PC-3 (cell line): ENCODE results near the gene RAB4B. TPM values are rescaled to one million over a fixed set of nuclear protein-coding genes. Genes with fewer than 3 reads are reported as not detected.

ENCODE experiments used
- ATAC-seq: fragments of 200-7000 bp; cut with Tn5 transposase; 2 replicates; pipeline ENCODE4 v1.9.1; 2020; ENCODE audit warnings: mild to moderate bottlenecking, moderate library complexity
- BruUV-seq: library from RNA; stranded (reverse); fragments of 400-500 nt; replicated peaks from 2 replicates; lab custom pipeline; 2021; lab: Mats Ljungman, UMichigan
- CTCF ChIA-PET: fragments of 300-600 bp; sonication (Branson Sonifier 250); formaldehyde crosslinking; loops from one replicate; lab custom pipeline; 2022; ENCODE audit warnings: antibody characterized with exemption; lab: Charles Lee
- POLR2A ChIA-PET: fragments of 300-600 bp; sonication (Branson Sonifier 250); formaldehyde crosslinking; loops from one replicate; lab custom pipeline; 2022; ENCODE audit warnings: antibody characterized with exemption; ENCODE audit not compliant: unreplicated experiment; lab: Charles Lee
- DNase-seq: peaks from one replicate; pipeline ENCODE4 v3.0.0-alpha.2; 2015
- H2AFZ ChIP-seq: fragments of 300-600 bp; sonication (generic); 2 replicates; pipeline ENCODE4 v1.6.0; 2016; ENCODE audit warnings: antibody characterized with exemption, low read length
- H3F3A ChIP-seq: fragments of 300-600 bp; sonication (generic); one replicate; pipeline ENCODE4 v1.6.0; 2017; ENCODE audit warnings: antibody characterized with exemption, low read length, control low read depth, mild to moderate bottlenecking; ENCODE audit not compliant: unreplicated experiment
- H3K27ac ChIP-seq: fragments of 300-600 bp; sonication (generic); 2 replicates; pipeline ENCODE4 v1.5.1; 2016; ENCODE audit warnings: mild to moderate bottlenecking, low read length
- H3K27me3 ChIP-seq: fragments of 300-600 bp; sonication (generic); 2 replicates; pipeline ENCODE4 v1.6.1; 2016; ENCODE audit warnings: low read length, mixed read lengths
- H3K36me3 ChIP-seq: fragments of 300-600 bp; sonication (generic); 2 replicates; pipeline ENCODE4 v1.6.1; 2016; ENCODE audit warnings: low read depth, mixed run types, low read length, mixed read lengths
- H3K4me1 ChIP-seq: fragments of 300-600 bp; sonication (generic); 2 replicates; pipeline ENCODE4 v1.5.1; 2016; ENCODE audit warnings: low read length; ENCODE audit not compliant: insufficient read depth
- H3K4me2 ChIP-seq: fragments of 300-600 bp; sonication (generic); 2 replicates; pipeline ENCODE4 v1.6.0; 2016; ENCODE audit warnings: low read length
- H3K4me3 ChIP-seq: fragments of 300-600 bp; sonication (generic); 2 replicates; pipeline ENCODE4 v1.5.1; 2016; ENCODE audit warnings: mild to moderate bottlenecking, low read length, mixed read lengths
- H3K79me2 ChIP-seq: fragments of 300-600 bp; sonication (generic); 2 replicates; pipeline ENCODE4 v1.6.1; 2017; ENCODE audit warnings: low read length, mixed read lengths
- H3K9ac ChIP-seq: fragments of 300-600 bp; sonication (generic); 2 replicates; pipeline ENCODE4 v1.6.0; 2016; ENCODE audit warnings: mild to moderate bottlenecking, low read length
- H3K9me2 ChIP-seq: fragments of 300-600 bp; sonication (generic); replicated peaks from 2 replicates; pipeline ENCODE4 v1.6.1; 2016; ENCODE audit warnings: mixed run types, low read length, mixed read lengths
- H3K9me3 ChIP-seq: fragments of 300-600 bp; sonication (generic); 2 replicates; pipeline ENCODE4 v1.6.1; 2016; ENCODE audit warnings: low read length, mixed read lengths
- H4K20me1 ChIP-seq: fragments of 300-600 bp; sonication (generic); 2 replicates; pipeline ENCODE4 v1.6.1; 2016; ENCODE audit warnings: low read length, mixed read lengths
- EZH2 ChIP-seq: fragments of 300-600 bp; sonication (generic); IDR thresholded peaks from one replicate; pipeline ENCODE4 v1.6.1; 2017; ENCODE audit warnings: antibody characterized with exemption, mild to moderate bottlenecking, low read length; ENCODE audit not compliant: unreplicated experiment
- EZH2phosphoT487 ChIP-seq: fragments of 300-600 bp; sonication (generic); IDR thresholded peaks from 2 replicates; pipeline ENCODE4 v1.6.1; 2018; ENCODE audit warnings: mild to moderate bottlenecking, antibody characterized with exemption, low read length, borderline replicate concordance
- intact Hi-C: fragments of 100-400 bp; cut with micrococcal nuclease; formaldehyde crosslinking; loops from 2 replicates; pipeline ENCODE4 v1.9.0; 2023
- total RNA-seq: library from RNA; depleted of rRNA; stranded (reverse); fragments of >200 nt; gene quantifications from 2 replicates; pipeline ENCODE4 v1.2.3, GENCODE V29; 2014
- TF ChIP-seq, protein P1 (sequence below): fragments of 300-600 bp; sonication (generic); conservative IDR thresholded peaks from 2 replicates; pipeline ENCODE4 v1.5.1; 2017; ENCODE audit warnings: antibody characterized with exemption, low read depth, mild to moderate bottlenecking, low read length

The RAB4B gene
- total RNA-seq, 1 experiment from 2014 or later: 7.4 TPM

DNA sequence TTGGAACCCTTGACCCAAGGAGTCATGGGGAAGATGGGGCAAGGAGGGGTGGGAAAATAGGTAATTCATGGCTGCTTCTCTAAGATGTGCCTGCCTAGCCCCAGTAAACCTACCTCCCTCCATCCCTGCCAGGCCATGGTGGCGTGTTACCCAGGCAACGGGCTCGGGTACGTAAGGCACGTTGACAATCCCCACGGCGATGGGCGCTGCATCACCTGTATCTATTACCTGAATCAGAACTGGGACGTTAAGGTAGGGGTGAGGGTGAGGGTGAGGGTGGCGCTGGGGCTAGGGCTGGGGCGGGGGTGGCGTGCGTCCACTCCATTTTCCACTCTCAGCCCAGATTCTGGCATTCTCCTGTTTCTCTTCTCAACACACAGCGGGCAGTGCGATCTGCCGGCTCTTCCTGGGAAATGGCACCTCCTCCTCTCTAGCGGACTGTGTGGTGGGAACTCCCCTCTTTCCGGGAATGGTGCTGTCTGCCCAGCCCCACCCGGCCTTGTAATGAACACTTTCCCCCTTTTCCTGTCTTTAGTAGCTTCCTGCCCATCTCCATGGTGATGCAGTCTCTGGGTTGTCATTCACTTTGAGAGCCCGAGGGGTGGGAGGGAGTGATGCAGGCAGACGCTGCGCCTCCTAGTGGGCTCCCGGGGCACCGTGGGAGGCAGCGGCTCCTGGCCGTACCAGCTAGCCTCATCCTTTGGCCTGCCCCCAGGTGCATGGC is 28.5 kb downstream of the RAB4B start:
- DNase-seq: no peak
- no peak overlapping the region for H3K4me3 ChIP-seq
- no peaks in the 10 kb centered on the region for H3K9me2 ChIP-seq
- POLR2A ChIA-PET: interaction anchor here (0.5 kb wide), 1 partner anchor 54 kb away, joined by 3 read pairs; no protein-coding TSS in a partner anchor
- no peak overlapping the region for H3K4me2 ChIP-seq
- no peak overlapping the region for H3K27ac ChIP-seq
- H2AFZ ChIP-seq: no peak overlapping the region
- H3F3A ChIP-seq: no peaks in the 10 kb centered on the region
- peaks cover 6% of the 10 kb centered on the region for H3K36me3 ChIP-seq
- TF ChIP-seq EZH2: no peak
- TF ChIP-seq, protein P1, sequence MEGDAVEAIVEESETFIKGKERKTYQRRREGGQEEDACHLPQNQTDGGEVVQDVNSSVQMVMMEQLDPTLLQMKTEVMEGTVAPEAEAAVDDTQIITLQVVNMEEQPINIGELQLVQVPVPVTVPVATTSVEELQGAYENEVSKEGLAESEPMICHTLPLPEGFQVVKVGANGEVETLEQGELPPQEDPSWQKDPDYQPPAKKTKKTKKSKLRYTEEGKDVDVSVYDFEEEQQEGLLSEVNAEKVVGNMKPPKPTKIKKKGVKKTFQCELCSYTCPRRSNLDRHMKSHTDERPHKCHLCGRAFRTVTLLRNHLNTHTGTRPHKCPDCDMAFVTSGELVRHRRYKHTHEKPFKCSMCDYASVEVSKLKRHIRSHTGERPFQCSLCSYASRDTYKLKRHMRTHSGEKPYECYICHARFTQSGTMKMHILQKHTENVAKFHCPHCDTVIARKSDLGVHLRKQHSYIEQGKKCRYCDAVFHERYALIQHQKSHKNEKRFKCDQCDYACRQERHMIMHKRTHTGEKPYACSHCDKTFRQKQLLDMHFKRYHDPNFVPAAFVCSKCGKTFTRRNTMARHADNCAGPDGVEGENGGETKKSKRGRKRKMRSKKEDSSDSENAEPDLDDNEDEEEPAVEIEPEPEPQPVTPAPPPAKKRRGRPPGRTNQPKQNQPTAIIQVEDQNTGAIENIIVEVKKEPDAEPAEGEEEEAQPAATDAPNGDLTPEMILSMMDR: peak; percentile 42
- peaks cover 40% of the 10 kb centered on the region for H3K79me2 ChIP-seq
- no TSS peak for BruUV-seq
- ATAC-seq: peak; percentile 25; the same call in 1 of the 2 replicates
- H4K20me1 ChIP-seq: peaks cover 11% of the 10 kb centered on the region; the same call in 1 of the 2 replicates
- H3K9ac ChIP-seq: no peak overlapping the region
- CTCF ChIA-PET: no interaction called here
- H3K9me3 ChIP-seq: no peaks in the 10 kb centered on the region
- intact Hi-C loops: no loop called here
- H3K27me3 ChIP-seq: no peaks in the 10 kb centered on the region
- H3K4me1 ChIP-seq: peaks cover 19% of the 10 kb centered on the region; the same call in 1 of the 2 replicates

DNA sequence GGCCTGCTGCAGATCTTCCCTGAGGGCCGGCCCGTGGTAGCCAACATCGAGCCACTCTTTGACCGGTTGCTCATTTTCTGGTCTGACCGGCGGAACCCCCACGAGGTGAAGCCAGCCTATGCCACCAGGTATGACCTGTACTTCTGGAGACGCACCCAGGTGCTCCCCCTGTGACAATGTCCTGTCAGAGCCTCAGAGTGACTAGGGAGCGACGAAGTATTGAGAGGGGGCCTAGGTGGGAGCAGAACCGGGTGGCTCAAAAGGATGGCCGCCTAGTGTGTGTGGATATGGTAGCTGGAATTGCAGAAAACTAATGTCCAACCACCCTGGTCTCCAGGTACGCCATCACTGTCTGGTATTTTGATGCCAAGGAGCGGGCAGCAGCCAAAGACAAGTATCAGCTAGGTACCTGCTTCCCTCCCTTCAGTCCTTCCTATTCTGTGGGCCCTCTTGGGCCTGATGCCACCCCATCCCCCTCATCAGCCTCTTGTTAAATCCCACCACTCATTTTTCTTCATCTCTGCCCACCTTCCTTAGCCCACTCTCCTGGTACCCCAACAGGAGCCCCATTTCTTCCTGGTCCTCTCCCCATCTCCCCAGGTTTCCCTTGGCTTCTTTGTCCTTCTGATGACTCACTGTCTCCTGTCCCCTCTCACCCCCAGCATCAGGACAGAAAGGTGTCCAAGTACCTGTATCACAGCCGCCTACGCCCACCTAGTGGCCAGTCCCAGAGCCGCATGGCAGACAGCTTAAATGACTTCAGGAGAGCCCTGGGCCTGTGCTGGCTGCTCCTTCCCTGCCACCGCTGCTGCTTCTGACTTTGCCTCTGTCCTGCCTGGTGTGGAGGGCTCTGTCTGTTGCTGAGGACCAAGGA is 29.3 kb downstream of the RAB4B start:
- Histone ChIP-seq H4K20me1 (0 out of 2 replicates have a peak, but pooled peaks cover 7% of the 10 kb centered on the region), H3K4me3 (no peak overlapping the region), H3F3A (no peaks in the 10 kb centered on the region), H3K4me1 (peaks cover 12% of the 10 kb centered on the region; the same call in 1 of the 2 replicates), H3K27ac (no peak overlapping the region), H3K9me2 (no peaks in the 10 kb centered on the region), H2AFZ (no peak overlapping the region), H3K36me3 (peaks cover 6% of the 10 kb centered on the region), H3K27me3 (no peaks in the 10 kb centered on the region), H3K9me3 (no peaks in the 10 kb centered on the region), H3K9ac (no peak overlapping the region), H3K79me2 (peaks cover 32% of the 10 kb centered on the region), H3K4me2 (no peak overlapping the region)
- no peak for TF ChIP-seq EZH2
- TF ChIP-seq, protein P1: peak; percentile 59
- no peak for TF ChIP-seq EZH2phosphoT487
- ChIA-PET POLR2A (no interaction called here), CTCF (interaction anchor here (0.7 kb wide), 1 partner anchor 9 kb away, joined by 3 read pairs; the partner anchor contains the start of gene EGLN2)
- no TSS peak for BruUV-seq
- peak; percentile 49 for DNase-seq
- intact Hi-C loops: no loop called here
- ATAC-seq: peak; percentile 54
